22Rv1 (cell line): ENCODE results near the gene RASL12.

Experiments
- ZFX ChIP-seq: fragments of 450-650 bp; IDR thresholded peaks from 2 replicates; pipeline ENCODE4 v1.6.1; 2017; ENCODE audit warnings: antibody characterized with exemption, borderline replicate concordance
- TF ChIP-seq, protein P1 (sequence below): fragments of 450-650 bp; IDR thresholded peaks from 2 replicates; pipeline ENCODE4 v1.5.1; 2017; ENCODE audit warnings: mild to moderate bottlenecking

DNA sequence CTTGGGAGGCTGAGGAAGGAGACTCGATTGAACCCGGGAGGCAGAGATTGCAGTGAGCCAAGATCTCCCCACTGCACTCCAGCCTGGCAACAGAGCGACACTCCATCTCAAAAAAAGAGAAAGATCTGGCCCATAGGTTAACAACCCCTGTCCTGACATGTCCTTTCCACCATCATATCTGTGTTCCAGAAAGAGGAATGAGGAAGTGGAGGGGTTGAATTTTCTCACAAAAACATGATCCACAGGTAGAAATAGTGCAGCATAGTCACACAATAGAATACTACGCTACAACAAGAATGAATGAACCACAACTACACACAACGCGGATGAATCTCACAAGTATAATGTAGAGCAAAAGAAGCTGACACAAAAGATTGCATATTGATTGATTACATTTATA, 27.3 kb downstream of the RASL12 start:
- TF ChIP-seq ZFX: no peak
- TF ChIP-seq, protein P1, sequence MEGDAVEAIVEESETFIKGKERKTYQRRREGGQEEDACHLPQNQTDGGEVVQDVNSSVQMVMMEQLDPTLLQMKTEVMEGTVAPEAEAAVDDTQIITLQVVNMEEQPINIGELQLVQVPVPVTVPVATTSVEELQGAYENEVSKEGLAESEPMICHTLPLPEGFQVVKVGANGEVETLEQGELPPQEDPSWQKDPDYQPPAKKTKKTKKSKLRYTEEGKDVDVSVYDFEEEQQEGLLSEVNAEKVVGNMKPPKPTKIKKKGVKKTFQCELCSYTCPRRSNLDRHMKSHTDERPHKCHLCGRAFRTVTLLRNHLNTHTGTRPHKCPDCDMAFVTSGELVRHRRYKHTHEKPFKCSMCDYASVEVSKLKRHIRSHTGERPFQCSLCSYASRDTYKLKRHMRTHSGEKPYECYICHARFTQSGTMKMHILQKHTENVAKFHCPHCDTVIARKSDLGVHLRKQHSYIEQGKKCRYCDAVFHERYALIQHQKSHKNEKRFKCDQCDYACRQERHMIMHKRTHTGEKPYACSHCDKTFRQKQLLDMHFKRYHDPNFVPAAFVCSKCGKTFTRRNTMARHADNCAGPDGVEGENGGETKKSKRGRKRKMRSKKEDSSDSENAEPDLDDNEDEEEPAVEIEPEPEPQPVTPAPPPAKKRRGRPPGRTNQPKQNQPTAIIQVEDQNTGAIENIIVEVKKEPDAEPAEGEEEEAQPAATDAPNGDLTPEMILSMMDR: no peak
